ENCODE measurements around the gene RAB39A.

GRCh38 chr11:107956543-107956942, 28.3 kb downstream of the RAB39A start:
- no peak for TF ChIP-seq CTCF (conservative IDR thresholded peaks at IDR 0.05; ENCODE audit: low read depth, low read length)
- no peak for TF ChIP-seq EZH2 (IDR thresholded peaks at IDR 0.05; ENCODE audit: borderline replicate concordance, low read depth, low read length, poor library complexity, severe bottlenecking)
